NCI-H2107 treated with DMSO at 0.1 percent for 48 hours (cell line): ENCODE data around the gene SMC1B.
"Not testable (repeated sequence)": the region's sequence is repeated elsewhere in the genome, so short reads cannot be mapped to it uniquely, and the experiment has no call there.

ENCODE experiments used
- DNase-seq: peaks from one replicate; lab custom pipeline; 2025; ENCODE audit not compliant: unreplicated experiment; lab: John Stamatoyannopoulos, UW

Gene SMC1B

DNA sequence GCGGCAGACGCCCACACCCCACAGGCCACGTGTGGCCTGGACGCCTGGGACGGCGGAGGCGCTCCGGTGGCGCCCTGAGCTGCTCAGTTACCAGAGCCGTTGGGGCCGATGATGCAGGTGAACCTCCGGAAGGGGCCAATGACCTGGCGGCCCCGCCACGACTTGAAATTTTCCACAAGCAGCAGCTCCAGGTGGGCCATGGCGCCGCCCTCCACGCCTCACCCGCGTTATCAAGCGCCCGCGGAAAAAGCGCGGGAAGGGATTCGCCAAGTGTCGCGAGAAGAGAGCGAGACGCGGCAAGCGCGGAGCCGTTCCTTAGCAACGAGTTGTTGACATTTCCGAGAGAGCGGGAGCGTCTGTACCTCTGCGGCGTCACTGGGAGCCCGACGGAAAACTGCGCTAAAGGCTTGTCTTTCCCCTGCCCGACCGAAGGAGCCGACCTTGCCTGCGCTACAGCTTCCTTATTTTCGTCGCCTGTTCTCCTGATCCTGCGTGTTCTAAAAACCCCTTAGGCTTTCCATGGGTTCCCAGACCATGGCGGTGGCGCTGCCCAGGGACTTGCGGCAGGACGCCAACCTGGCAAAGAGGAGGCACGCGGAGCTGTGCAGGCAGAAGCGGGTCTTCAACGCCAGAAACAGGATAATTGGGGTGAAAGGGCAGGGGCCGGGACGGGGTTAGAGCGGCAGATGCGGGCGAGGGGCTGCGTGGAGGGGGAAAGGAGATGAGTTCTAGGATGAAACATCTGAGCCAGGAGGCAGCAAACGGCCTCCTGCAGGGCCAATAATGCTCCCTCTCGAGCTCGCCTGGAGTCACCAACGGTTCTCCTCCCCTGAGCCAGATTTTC is at the start of gene SMC1B, which contains the start of gene RIBC2:
Gene SMC1B, minus strand, starts transcription at position 232 of the 844 bp plus-strand sequence. Its CDS starts 32 bp downstream, at position 200.
Gene RIBC2, plus strand, starts transcription at position 326 of the 844 bp plus-strand sequence. Its CDS starts 194 bp downstream, at position 520.
- DNase-seq, result peak; percentile 17

DNA sequence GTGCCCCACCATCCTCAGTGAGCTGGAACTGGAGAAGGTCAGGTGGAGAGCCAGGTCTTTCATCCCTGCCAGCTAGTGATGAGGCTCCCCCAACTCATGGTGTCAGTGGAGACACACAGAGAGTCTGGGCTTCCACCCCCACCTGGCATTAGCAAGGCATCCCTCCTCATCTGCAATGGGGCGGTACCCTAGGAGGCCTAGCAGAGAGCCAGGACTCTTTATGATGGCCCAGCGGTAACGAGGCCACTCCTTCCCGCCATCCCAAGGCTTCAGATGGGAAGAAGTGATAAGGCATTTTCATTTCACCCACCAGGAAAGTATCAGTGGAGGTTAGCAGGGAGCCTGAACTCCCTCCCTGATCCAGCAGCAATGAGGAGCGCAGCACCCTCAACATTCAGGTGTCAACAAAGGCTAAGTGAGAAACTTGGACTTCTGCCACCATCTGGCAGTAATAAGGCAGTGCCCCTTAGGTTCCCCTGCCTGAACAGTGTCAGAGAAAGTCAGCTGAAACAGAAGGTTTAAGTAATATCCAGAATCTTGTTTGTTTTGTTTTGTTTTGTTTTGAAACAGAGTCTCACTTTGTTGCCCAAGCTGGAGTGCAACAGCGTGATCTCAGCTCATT is 48.7 kb upstream of the SMC1B start:
- DNase-seq, result no peak

- DNase-seq, result no peak
These were observed 47.1 kb upstream of the SMC1B start for GRCh38 chr22:45460288-45461109.

GRCh38 chr22:45459235-45459634 is 45.8 kb upstream of the SMC1B start:
- DNase-seq, result no peak

GRCh38 chr22:45458532-45458931 is 45.1 kb upstream of the SMC1B start:
- DNase-seq, result no peak

DNA sequence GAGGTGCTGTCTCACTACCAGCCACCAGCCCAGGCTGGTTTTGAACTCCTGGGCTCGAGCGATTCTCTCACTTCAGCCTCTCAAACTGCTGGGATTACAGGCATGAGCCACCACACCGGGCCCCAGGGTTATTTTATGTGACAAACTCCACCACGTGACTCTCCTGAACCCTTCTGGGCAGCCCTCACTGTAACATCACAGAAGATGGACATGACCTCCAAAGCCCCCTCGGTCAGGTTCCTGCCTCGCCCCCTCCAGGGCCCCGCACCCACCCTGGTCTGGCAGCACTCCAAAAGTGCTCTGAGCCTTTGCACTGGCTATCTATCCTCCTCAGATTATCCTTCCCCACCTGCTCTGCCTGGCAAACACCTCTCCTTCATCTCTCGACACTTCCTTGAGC is 43.4 kb upstream of the SMC1B start:
- no peak for DNase-seq

DNA sequence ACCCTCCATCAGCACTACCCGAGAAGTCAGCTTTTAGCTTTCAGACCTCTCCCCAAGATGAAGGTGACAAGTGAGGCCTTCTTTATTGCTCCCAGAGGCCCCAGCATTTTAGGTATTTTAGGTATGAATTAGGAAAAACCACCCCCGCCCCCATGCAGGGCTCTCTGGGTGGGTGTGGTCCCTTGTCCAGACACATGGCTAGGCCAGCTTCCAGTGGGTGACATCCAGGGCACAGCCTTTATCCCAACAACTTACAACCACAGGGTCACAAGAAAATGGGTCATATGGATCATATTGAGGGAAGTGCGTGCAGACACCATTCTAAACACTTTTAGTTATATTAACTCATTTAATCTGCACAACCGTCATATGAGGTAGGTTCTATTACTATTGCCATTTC is 42.2 kb upstream of the SMC1B start:
- DNase-seq, result no peak

DNA sequence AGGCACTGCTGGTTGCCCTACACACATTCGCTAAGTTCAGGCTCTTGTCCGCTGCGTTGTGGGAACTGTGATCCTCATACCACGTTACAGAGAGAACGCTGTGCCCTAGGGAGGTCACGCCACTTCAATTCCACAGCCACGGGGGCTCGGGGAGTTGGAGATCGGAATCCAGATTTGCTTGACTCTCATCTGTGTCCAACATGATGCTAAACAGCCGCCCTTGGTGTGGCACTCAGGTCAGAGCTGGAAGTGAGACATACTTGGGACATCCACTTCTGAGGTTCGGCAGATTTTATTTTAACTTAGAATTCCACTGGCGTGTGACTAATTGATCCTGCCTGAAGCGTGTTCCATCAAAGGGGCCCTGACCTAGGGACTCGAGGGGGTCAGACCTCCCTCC is 41.8 kb upstream of the SMC1B start:
- DNase-seq, result no peak

DNA sequence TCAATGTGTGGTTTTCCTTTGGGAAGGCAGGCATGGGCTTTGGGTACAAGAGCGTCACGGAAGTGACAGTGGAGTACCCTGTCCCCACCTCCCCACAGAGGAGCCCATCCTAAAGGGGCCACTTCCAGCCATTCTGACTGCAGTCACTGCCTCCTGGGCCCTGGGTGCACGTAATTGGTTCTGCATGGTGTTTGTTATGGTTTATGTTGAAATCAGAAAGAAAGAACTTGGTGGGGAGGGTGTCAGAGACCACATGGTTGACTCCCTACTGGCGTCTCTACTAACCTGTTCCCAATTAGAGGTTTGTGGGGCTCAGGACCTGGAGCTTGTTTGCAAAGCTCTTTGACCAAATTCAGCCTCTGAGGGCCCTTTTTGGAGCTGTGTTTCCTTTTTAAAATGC is 40.9 kb upstream of the SMC1B start:
- no peak for DNase-seq

DNA sequence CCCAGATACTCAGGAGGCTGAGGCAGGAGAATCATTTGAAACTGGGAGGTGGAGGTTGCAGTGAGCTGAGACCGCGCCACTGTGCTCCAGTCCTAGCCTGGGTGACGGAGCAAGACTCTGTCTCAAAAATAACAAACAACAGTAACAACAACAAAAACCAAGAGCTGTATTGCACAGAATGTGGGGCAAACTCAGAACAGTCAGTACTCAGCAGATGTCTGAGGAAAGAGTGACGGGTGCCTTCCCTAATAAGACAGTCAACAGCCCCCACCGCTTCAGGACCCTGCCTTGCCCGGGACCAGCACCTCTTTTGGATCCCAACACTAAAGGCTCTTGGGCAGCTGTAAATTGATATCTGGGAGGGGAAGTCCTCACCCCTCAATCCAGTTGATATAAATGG is 40.4 kb upstream of the SMC1B start:
- no peak for DNase-seq

DNA sequence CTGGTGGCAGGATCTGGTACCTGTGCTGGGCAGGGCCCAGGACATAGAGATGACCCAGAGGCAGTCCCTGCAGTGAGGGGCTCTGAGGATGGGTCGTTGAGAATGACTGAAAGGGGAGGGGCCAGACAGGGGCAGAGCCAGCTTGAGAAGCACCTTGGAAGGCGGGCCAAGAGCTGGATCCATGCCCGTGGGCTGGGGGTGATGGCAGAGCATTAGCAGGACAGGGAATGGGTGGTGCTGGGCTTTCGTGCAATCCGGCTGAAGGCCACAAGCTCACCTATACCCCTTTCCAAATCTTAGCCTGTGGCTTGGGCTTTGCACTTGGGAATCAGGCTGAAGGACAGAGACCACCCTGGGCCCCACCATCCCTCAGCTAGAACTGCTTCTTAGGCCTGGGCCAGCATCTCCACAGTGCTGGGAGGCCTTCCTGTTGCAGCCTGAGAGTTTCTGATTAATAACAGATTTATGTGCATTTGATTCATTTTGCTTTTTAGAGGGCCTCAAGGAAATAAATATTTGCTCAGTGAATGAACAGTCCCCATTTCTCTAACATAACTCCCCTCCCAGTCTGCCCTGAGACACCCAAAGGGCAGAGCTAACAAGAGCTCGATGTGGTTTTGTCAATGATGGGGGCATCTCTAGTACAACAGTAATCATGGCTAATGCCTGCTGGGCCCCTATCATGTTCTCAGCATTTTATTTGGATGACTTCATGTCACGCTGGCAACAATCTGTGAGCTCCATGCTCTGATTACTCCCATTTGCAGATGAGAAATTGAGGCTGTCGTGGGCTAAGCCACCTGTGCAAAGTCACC is 39.4 kb upstream of the SMC1B start:
- DNase-seq, result no peak

DNA sequence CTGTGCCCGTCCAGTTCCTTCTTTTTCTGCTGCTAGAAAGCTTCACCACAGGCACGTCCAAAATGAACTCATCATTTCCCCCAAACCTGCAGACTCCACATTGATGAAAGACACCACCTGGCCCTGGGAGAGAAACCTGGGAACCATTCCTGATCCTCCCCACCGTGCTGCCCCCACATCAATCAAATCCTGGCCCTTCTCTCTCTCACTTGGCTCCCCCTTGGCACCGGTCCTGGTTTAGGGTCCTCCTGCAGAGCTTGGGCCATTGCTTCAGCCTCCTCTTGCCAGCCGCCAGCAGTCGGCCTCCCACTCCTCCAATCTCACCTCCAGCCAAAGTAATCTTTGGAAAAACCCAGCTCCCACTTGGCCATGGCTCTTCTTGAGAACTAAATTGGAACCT is 38.6 kb upstream of the SMC1B start:
- DNase-seq, result no peak

DNA sequence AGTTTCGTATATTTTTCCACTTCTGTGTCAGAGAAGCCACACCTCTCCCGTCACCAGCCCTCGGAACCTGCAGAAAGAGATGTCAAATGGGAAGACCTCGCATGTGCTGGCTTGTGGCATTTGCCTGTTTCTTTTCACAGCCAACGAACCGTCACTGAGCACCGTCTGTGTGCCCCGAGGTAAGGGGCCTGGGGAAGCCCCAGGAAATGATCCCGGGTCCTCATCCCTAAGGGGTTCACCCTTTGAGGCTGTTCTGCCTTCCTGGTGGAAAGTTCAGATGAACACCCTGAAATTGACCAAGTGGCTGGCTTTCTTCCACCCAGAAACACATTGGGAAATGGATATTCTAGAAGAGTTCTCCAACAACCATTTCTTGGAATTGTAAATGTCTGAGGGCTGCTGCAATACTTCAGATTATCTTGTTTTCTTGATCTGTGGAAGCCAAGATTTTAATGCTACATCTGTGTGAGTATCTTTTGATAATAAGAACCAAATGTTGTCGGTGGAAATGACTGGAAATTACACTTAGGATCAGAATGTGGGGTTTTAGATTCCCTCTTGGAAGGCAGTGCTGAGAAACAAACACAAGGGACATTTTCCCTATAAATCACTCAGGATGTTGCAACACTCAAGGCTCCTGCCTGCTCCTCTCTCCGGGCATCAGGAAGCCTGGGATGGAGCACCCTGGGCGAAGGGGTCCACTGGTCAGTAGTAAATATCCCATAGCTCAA is 37.7 kb upstream of the SMC1B start:
- DNase-seq, result no peak

DNA sequence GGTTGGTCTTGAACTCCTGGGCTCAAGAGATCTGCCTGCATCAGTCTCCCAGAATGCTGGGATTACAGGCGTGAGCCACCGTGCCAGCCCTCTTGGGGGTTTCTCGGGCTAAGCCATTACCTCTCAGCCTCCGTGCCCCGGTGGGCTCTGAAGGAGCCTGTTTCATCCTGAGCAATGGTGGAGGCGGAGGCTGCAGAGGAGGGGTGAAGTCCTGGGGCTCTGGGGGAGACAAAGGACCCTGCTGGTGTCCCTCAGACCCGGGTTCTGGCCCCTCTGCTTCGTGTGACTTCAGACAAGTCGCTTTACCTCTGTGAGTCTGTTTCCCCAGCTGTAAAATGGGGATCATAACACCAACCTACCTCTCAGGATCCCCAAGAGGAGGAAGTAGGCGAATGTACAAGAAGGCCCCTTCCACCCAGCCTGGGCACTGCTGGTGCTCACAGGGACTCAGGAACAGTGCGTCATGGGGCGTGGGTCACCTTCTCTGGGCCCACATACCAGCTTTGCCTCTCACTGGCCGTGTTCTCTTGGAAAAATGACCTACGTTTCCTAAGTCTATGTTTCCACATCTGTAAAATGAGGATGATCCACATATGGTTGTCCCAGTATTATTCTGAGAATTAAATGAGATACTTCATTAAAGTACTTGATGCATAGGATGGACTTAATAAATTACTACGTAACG is 36.8 kb upstream of the SMC1B start:
- DNase-seq, result no peak

DNA sequence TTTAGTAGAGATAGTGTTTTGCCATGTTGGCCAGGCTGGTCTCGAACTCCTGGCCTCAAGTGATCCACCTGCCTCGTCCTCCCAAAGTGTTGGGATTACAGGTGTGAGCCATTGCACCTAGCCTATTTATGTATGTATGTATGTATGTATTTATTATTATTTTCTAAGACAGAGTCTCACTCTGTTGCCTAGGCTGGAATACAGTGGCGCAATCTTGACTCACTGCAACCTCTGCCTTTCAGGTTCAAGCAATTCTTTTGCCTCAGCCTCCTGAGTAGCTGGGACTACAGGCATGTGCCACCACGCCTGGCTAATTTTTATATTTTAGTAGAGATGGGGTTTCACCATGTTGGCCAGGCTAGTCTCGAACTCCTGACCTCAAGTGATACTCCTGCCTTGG is 36.0 kb upstream of the SMC1B start:
- not testable (repeated sequence) for DNase-seq

DNA sequence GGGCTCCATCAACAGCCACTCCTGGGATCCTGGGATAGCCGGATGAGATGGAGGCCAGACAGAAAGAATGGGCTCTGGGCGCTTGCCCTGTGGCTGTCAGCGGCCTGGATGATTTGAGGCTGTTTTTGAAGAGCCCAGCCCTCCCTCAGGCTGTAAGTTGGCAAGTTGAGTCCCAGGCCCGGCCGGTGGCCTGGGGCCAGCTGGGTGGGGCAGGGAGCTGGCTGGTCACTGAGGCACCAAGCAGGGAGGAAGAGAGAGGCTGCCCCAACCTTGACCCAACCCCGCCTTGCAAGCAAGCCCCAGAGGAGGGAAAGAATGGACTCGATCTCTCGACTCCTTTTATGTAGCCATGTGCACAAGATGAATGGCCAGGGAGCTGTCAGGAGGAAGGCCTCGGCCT is 35.0 kb upstream of the SMC1B start:
- DNase-seq, result no peak

DNA sequence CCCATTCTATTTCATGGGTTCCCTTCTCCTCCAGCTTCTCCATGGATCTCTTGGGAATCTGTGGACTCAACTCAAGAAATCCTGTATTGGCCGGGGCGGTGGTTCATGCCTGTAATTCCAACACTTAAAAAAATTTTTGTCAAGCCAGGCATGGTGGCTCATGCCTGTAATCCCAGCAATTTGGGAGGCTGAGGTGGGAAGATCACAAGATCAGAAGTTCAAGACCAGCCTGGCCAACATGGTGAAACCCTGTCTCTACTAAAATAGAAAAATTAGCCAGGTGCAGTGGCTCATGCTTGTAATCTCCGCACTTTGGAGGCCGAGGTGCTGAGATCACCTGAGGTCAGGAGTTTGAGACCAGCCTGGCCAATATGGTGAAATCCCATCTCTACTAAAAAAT is 34.2 kb upstream of the SMC1B start:
- not testable (repeated sequence) for DNase-seq

- DNase-seq, result no peak
These were observed 32.8 kb upstream of the SMC1B start for GRCh38 chr22:45446216-45446615.

- no peak for DNase-seq
These were observed 31.8 kb upstream of the SMC1B start for GRCh38 chr22:45445031-45445710.
